GM18508 (cell line): Measurements from ENCODE around the gene RBM6.

ENCODE experiments used
- ATAC-seq: cut with Tn5 transposase; IDR thresholded peaks from one replicate; pipeline ENCODE4 v1.9.1; 2021; ENCODE audit warnings: moderate number of reproducible peaks; ENCODE audit not compliant: insufficient read depth, unreplicated experiment

RBM6 gene

DNA sequence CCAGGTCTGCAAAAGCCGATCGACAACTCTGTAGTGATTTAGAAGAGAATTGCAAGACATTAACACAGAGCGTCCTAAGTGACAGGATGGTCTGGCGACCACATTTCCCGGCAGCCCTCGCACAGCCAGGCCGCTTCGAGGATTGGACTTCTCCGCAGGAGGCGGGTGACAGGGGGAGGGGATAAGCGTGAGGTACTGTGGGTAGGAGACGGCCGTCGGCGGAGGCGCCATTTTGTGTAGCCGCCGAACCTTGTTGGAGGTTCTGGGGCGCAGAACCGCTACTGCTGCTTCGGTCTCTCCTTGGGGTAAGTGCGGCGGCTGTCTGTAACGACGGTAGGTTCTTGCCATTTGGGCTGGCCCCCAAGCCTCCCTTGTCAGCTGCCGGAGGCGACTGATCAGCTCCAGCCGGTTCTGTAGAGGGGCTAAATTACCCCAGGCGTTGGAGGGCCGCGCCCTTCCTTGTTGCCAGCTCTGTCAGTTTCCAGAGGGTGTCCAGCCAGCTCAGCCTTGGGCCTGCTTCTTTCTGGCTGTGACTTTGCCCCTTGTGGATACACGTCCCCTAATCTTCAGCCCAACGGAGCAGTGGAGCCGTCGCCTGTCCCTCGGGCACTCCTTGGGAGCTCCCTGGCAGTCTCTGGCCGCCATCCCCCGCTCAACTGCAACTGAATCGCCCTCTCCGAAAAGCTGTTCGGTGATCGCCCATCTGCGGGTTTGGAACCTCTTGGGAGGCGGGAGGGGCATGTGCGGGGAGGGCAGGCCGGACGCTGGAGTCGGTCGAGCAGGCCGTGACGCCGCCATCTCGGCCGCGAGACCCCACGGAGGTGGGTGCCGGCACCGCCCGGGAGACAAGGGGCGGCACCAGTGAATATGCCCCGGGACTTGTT, 149.0 kb downstream of the RBM6 start, which contains the start of gene RBM5:
RBM5 (plus strand) TSS at position 195 of the 884 bp plus-strand sequence. CDS start 1,516 bp downstream, outside the sequence.
- ATAC-seq: no peak

DNA sequence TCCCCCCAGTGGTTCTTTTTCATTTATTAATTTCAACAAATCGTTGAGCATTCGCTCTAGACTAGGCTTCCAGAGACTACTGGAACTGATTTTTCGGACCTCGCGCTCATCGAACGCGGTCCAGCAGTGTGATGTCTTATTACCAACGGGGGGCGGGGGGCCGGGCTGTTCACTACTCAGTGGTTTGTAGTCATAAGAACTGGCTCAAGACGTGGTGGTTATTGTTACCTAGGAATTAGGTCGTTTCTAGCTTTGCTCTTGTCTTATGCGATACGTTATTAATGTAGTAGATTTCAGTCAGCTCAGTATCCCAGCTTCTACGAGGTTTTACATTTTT, 149.6 kb downstream of the RBM6 start:
- no peak for ATAC-seq

DNA sequence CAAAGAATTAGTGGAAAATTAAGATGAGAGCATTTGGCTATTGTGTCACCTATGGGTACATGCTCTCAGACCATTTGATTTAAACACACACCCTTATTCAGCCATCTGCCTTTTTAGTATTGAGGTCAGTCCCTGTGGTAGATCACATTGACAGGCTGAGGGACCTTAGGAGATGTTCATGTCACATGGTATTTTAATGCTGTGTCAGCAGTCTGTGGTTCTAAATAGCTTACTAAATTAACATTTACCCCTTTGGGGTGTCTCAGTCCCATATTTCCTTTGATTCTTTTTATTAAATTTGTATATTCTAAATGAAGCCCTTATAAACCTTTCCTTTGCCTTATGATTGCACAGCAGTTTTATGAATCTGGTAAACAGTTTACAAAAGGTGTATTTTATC, 151.0 kb downstream of the RBM6 start:
- no peak for ATAC-seq

DNA sequence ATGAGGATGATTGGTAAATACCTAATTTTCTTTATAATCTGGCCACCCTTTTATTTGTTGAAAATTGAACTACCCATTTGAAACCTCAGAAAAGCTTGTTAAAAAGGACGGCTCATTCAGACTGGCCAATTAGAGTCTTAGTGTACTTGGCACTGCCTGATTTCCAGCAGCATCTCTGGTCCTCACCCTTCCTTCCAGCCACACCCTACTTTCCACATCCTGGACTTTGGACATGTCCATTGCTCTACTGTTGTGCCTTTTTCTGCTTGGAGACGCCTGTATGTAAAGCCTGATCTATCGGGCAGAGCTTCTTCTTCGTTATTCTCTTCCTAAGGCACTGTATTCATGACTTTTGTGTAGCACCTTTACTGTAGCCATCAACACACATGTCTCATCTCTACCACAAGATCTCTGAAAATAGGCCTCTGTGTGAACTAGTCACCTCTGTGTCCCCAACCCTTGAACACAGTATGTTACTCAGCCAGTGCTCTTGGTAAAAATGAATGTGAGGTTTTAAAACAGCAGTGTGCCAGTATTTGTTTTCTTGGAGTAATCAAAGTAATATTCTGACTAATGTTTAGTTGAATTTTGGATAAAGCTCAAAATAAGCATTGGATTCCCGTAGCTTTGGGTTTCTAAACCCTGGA, 155.5 kb downstream of the RBM6 start:
- ATAC-seq: no peak

DNA sequence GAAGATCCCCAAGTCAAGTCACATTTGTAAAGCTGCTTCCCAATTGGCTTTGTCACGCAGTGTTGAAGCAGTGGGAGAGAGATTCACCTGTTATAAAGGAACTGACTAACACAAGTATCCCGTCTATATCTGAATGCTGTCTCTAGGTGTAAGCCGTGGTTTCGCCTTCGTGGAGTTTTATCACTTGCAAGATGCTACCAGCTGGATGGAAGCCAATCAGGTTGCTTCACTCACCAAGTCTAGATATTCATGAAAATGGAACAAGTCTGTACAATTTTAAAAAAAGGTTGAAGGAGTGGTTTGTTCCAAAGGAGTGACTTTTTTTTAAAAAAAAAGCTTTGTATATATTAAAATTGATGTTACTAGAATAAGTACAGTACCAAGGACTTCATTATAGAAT, 160.4 kb downstream of the RBM6 start:
- ATAC-seq: no peak

DNA sequence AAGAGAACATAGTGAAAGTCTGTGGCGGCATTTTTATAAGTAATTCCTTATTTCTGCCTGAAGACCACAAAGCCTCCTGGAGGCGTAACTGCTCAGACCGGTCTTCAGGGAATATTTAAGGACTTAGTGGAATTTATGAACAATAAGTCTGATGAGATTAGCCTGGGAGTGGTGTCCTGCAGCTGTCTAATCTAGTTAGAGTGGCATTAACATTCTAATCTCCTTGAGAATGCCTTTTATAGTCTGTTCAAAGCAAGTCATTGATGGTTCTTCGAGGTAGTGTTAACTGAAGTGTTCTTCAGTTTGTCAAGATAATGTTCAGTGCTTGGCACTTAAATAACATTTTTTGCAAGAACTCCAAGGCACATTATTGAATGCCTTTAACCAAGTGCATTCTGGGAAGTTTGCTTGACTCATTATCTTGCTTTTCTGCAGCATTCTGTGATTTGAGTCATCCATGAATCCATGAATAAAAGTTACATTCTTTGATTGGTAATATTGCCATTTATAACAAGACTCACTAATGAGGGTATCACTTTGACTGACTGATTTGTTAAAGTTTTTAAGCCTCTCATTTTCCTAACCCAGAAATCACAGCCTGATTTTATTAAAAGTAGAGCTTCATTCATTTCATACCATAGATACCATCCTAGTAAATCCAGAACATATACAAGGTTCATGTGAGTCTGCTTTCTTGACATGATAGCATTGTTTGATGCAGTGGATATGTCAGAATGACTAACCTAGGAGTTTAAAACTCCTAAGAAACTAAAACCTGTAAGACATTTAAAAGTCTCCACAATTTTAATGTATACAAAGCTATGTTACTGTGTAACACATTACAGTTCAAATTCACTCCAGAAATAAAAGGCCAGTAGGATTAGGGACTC, 161.3 kb downstream of the RBM6 start:
- ATAC-seq: no peak

DNA sequence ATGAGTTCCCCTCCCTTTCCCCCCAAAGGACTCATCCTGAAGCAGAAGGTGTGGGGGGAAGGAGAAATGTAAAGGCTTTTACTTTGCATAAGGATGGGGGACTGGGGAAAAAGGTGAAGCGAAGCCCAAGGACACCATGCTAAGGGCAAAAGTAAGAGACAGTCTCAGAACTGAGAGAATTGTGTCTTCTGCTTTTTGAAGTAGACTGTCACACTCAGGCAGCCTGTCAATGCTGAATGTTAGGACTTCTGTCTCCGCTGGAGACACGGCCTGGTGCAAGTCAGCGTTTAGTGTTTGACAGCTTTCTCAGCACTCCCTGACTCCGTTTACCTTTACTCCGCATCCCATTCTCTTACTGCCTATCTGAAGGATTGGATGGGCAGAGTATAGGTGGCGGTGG, 162.6 kb downstream of the RBM6 start:
- ATAC-seq: no peak

DNA sequence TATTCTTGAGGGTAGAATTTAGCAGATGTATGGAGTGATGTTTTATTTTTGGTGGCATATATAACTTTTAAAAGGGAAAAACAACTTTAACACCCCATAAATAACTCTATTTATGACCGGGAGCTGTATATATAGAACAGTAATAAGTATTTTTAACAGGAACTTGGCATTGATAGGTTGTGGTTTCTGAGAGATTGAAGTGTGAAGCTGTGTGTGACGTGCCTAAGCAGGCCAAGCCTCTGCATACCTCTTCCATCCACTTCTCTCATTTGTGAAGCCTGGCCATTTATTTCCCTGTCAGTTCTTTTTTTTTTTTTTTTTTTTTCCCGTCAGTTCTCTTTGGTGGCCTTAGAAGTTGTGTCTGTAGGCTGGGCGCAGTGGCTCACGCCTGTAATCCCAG, 171.8 kb downstream of the RBM6 start:
- no peak for ATAC-seq

DNA sequence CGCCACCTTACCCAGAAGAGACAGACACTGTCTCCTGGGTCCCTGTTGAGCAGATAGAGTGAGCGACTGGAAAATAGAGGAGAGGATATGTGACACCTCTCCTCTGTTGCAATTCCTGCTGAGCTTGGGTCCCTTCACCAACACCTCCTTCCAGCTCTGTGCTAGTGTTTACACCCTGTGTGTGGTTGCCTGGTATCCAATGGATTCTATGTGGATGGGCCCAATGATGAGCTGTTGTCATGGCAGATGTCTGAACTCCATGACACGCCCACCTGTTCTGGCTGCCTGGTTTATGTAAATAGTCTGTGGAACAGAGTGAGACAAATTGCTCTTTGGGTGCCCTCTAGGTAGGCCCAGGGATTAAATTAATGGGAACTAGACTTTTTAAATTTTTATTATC, 172.5 kb downstream of the RBM6 start:
- ATAC-seq: no peak

DNA sequence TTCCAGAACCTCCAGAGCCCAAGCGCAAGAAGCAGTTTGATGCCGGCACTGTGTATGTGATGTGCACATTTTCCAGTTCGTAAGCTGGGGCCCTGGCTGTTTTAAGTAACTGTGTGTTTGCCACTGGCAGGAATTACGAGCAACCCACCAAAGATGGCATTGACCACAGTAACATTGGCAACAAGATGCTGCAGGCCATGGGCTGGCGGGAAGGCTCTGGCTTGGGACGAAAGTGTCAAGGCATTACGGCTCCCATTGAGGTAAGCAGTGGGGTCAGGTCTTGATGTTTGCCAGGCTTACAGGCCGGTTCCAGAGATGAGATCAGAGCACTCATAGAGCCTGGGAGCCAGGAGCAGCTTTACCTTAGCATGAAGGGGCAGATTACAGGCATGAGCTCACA, 177.2 kb downstream of the RBM6 start:
- ATAC-seq: no peak

DNA sequence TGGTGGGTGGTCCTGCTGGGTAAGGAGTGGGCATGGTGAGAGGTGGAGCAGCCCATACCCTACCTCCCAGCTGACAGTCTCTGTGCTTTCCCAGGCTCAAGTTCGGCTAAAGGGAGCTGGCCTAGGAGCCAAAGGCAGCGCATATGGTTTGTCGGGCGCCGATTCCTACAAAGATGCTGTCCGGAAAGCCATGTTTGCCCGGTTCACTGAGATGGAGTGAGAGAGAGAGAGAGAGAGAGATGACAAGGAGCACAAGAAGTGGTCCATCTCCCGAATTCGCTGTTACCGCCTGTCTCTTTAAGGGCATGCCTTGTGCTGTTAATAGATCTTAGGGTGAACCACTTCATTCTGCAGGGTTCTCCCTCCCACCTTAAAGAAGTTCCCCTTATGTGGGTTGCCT, 178.3 kb downstream of the RBM6 start:
- no peak for ATAC-seq

DNA sequence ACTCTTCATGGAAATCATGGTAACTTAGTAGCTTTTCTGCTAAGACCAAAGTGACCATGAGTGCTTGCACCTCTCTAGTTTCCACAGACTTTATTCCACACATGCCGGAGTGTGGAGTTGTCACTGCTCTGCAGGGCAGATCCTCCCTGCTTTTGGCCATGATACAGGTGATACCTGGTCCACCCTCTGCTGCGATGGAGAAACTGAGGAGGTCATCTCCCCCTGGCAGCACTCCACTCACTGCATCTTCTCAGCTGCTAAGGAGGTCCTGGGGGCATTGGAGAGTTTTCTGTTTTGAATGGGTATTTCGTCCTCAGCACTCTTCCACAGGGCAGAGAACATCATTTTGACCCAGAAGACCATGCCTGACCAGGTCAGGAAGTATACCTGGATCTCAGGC, 179.8 kb downstream of the RBM6 start:
- no peak for ATAC-seq

DNA sequence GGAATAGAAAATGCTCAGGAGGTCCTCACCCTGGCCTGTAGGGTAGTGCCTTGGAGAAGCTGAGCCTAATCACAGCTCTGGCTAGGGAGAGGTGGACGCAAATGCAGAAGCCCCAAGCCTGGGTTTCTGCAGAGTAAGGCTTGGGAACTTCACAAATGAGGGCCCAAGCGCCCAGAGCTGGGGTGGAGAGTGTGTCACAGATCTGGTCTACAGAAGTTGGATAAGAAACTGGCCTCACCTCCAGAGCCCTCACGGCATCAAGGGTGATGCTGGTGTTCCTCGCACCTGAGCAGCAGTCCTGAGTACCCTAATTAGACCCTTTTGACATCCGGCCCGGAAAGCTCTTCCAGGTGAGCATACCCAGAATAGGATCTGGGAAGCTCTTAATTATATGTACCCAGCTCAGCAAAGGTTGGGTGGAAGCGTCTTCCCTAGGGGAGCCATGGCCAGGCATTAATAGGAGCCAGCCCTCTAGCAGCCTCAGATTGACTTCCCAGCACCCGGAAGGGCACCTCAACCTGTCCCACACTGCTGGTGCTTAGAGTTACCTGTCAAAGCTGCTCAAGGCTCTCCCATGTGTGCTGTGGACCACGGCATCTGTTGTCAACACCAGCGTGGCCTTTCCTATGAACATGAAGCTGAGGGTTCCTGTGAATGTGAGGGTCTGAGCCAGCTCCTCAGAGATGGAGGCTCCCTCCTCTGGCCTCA, 180.6 kb downstream of the RBM6 start:
- no peak for ATAC-seq

DNA sequence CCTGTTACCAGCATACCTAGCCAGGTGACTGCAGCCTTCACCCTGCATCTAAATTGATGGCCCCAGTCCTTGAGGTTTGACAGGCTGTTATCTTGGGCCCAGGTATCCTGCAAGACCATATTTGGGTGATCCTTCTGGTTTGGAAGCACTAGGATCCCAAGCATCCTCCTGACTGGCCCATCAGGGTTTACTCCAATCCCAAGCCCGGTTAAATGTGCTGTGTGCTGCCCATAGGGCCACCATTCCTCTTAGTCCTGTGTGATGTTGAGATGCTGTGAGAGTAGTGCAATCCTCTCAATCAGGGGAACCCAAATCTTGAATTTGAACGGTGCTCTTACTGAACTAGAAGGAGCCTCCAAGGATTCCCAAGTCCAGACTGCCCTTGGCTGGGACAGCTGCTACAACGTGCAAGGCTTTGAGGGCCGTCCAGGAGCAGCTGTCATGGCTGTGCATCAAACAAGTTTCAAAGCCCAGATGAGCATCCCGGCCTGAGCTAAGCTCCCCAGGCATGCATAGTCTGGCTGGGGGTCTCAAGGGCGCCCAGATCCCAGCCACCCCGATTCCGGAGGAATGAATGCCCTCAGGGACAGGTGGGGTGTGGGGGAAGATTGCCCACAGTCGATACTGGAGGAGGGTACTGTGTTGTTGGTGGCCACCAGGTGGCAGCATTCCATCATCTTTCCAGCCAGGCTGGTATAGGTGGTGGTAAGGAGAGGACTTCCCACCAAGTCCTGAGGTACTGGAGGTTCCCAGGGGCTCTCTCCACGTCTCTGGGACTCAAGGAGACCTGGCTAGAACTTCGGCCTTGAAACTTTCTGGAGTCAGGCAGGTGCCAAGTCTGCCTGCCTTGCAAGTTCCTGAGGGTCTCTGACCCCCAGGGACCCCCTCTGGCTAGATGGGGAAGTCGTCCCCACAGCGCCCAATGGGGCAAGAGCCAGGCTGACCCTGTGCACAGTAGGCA, 181.4 kb downstream of the RBM6 start:
- no peak for ATAC-seq

DNA sequence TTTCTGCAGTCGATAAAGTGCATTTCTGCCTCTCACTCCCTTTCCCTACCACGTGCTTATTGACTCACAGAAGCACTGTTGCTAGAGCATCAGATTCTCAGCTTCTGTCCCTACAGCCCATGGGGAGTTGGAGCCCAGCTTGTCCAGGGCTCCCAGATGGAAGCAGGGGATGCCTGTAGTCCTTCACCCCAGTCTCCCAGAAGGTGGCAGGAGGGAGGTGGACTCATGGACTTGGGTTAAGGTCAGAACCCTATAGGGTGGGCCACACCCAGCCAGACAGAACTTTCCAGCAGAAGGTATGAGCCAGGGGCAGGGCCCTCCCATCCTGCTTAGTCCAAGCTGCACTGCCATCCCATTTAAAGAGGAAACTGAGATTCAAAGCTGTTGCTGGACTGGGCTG, 182.1 kb downstream of the RBM6 start:
- ATAC-seq: no peak

DNA sequence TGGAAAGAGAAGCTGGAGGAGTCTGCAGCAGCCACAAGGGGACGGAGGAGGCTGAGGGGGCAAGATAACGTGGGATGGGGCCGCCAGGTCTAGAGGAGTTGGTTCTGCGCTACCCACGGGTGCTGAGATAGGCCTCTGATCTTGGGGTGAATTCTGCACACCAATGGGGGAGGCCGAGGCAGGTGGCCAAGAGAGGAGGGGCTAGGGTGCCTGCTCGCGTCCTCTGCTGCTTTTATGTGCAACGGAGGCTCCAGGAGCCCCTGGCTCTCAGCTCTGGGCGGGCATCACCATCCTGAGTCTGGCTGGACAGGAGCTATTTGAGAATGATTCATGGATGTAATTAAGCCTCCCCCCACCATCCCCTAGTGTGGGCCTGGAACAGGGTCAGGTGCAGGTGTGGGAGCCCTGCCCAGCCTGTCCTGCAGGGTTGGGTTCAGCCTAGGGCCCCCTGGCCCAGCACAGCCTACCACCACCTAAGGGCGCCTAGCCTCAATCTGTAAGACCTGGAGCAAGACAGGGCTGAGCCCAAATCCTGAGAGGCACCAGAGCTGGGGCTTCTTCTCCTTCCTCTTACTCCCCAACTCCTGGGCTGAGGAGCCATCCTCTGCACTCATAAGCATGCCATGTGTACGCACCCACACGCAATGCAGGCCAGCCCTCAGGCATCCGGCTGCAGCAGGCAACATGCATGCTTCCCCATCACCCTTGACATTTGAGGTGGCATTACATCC, 182.9 kb downstream of the RBM6 start:
- ATAC-seq: no peak

DNA sequence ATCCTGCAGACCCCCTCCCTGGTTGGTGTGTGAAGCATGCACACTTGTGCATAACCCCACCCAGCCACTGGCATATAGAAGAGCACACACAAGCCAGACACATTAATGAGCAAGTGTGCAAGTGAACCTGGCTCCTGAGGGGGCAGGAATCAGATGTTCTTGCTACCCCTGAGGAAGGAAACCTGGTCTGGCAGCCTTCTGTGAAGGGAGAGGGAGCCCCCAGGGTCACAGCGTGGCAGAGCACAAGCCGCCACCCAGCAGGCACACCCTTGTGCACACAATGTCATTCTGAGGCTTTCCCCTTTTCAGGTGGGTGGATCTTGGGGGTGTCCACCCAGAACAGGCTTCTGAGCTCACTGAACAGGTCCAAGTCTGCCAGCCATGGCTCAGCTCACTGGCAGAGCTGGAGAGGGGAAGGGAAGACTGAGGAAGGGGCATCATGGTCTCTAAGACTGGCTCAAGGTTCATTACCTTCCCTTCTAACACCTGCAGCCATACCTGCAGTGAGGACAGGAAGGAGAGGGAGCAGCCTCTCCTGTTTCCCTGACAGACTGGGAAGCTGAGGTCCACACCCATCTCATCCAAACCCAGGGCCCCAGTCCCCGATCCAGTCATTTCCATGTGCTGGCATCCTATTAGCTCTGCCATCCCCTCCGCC, 183.6 kb downstream of the RBM6 start:
- ATAC-seq: no peak
